H9 (cell line): Measurements from ENCODE around the gene C1orf159. TPM values are rescaled to one million over a fixed set of nuclear protein-coding genes. Genes with fewer than 3 reads are reported as not detected.

Source experiments
- DNase-seq: peaks from one replicate; pipeline ENCODE4 v3.0.0-alpha.2; 2017
- H2AFZ ChIP-seq: one replicate; pipeline ENCODE4 v1.6.1; 2013; ENCODE audit warnings: mild to moderate bottlenecking, low read length, control low read depth, moderate library complexity
- H2AK5ac ChIP-seq: 2 replicates; pipeline ENCODE4 v1.6.1; 2013; ENCODE audit warnings: low read length, control low read depth, mixed read lengths; ENCODE audit not compliant: insufficient read length
- H2BK120ac ChIP-seq: one replicate; pipeline ENCODE4 v1.6.1; 2013; ENCODE audit warnings: low read depth, mild to moderate bottlenecking, low read length, control low read depth, inconsistent platforms; ENCODE audit not compliant: poor library complexity, severe bottlenecking
- H2BK12ac ChIP-seq: 2 replicates; pipeline ENCODE4 v1.6.1; 2013; ENCODE audit warnings: low read length, control low read depth, mixed read lengths, low read depth; ENCODE audit not compliant: insufficient read length
- H2BK15ac ChIP-seq: 2 replicates; pipeline ENCODE4 v1.6.1; 2013; ENCODE audit warnings: low read depth, low read length, control low read depth
- H2BK20ac ChIP-seq: one replicate; pipeline ENCODE4 v1.6.1; 2013; ENCODE audit warnings: low read depth, mild to moderate bottlenecking, low read length, control low read depth, inconsistent platforms; ENCODE audit not compliant: poor library complexity, severe bottlenecking
- H2BK5ac ChIP-seq: 2 replicates; pipeline ENCODE4 v1.6.1; 2013; ENCODE audit warnings: low read length, control low read depth, mixed read lengths; ENCODE audit not compliant: insufficient read length
- H3K14ac ChIP-seq: 2 replicates; pipeline ENCODE4 v1.6.1; 2013; ENCODE audit warnings: low read length, control low read depth; ENCODE audit not compliant: insufficient read depth
- H3K18ac ChIP-seq: 2 replicates; pipeline ENCODE4 v1.6.1; 2013; ENCODE audit warnings: low read depth, mild to moderate bottlenecking, mixed read lengths, low read length, control low read depth; ENCODE audit not compliant: insufficient read length
- H3K23ac ChIP-seq: 2 replicates; pipeline ENCODE4 v1.6.1; 2013; ENCODE audit warnings: low read length, control low read depth, mixed read lengths, low read depth; ENCODE audit not compliant: insufficient read length
- H3K23me2 ChIP-seq: 2 replicates; pipeline ENCODE4 v1.6.1; 2013; ENCODE audit warnings: low read depth, mild to moderate bottlenecking, mixed read lengths, low read length, control low read depth; ENCODE audit not compliant: insufficient read length, poor library complexity, severe bottlenecking
- H3K27ac ChIP-seq: 2 replicates; pipeline ENCODE4 v1.5.1; 2013; ENCODE audit warnings: low read length, control low read depth, mixed read lengths, low read depth; ENCODE audit not compliant: insufficient read length
- H3K27me3 ChIP-seq: 2 replicates; pipeline ENCODE4 v1.6.1; 2013; ENCODE audit warnings: low read length, control low read depth, inconsistent platforms; ENCODE audit not compliant: insufficient read depth
- H3K4ac ChIP-seq: 2 replicates; pipeline ENCODE4 v1.6.1; 2013; ENCODE audit warnings: low read depth, mild to moderate bottlenecking, control low read depth, inconsistent platforms, low read length, moderate library complexity
- H3K4me1 ChIP-seq: 2 replicates; pipeline ENCODE4 v1.6.1; 2013; ENCODE audit warnings: low read length, control low read depth, inconsistent platforms; ENCODE audit not compliant: insufficient read depth
- H3K4me2 ChIP-seq: 2 replicates; pipeline ENCODE4 v1.6.1; 2013; ENCODE audit warnings: low read length, control low read depth, mixed read lengths; ENCODE audit not compliant: insufficient read length, insufficient read depth
- H3K56ac ChIP-seq: 2 replicates; pipeline ENCODE4 v1.6.1; 2013; ENCODE audit warnings: low read depth, mild to moderate bottlenecking, mixed read lengths, low read length, control low read depth; ENCODE audit not compliant: insufficient read length
- H3K79me1 ChIP-seq: 2 replicates; pipeline ENCODE4 v1.6.1; 2013; ENCODE audit warnings: low read depth, mild to moderate bottlenecking, moderate library complexity, low read length, control low read depth, inconsistent platforms; ENCODE audit not compliant: insufficient read depth, poor library complexity, severe bottlenecking
- H3K79me2 ChIP-seq: 2 replicates; pipeline ENCODE4 v1.6.1; 2013; ENCODE audit warnings: low read length, control low read depth, inconsistent platforms; ENCODE audit not compliant: insufficient read depth
- H3K9ac ChIP-seq: 2 replicates; pipeline ENCODE4 v1.6.1; 2013; ENCODE audit warnings: low read length, control low read depth, mixed read lengths; ENCODE audit not compliant: insufficient read length; ENCODE audit errors: extremely low read depth
- H3K9me3 ChIP-seq: one replicate; pipeline ENCODE4 v1.6.1; 2013; ENCODE audit warnings: low read depth, low read length, inconsistent platforms; ENCODE audit not compliant: control insufficient read depth
- H3T11ph ChIP-seq: one replicate; pipeline ENCODE4 v1.6.1; 2013; ENCODE audit warnings: mild to moderate bottlenecking, low read length, control low read depth, inconsistent platforms
- H4K20me1 ChIP-seq: one replicate; pipeline ENCODE4 v1.6.1; 2013; ENCODE audit not compliant: control insufficient read depth, insufficient read length, insufficient read depth
- H4K5ac ChIP-seq: 2 replicates; pipeline ENCODE4 v1.6.1; 2013; ENCODE audit warnings: low read depth, mild to moderate bottlenecking, mixed read lengths, low read length, control low read depth; ENCODE audit not compliant: insufficient read length
- H4K8ac ChIP-seq: replicated peaks from 2 replicates; pipeline ENCODE4 v1.6.1; 2013; ENCODE audit warnings: low read length, control low read depth, mixed read lengths, low read depth; ENCODE audit not compliant: insufficient read length
- H4K91ac ChIP-seq: 2 replicates; pipeline ENCODE4 v1.6.1; 2013; ENCODE audit warnings: low read depth, mild to moderate bottlenecking, moderate library complexity, mixed read lengths, low read length, control low read depth; ENCODE audit not compliant: insufficient read length
- H3K27ac Mint-ChIP-seq, 3 experiments: 2 replicates in 2 of 3; 3 replicates in 1 of 3; pipeline ENCODE4 v1.8.0; 2020 to 2021; ENCODE audit warnings: mixed read lengths in 3 of 3, mild to moderate bottlenecking in 1 of 3, moderate library complexity in 1 of 3
- H3K27me3 Mint-ChIP-seq: 2 replicates; pipeline ENCODE4 v1.8.0; 2021; ENCODE audit warnings: low read depth, mild to moderate bottlenecking, moderate library complexity, mixed read lengths
- H3K36me3 Mint-ChIP-seq, 3 experiments: 2 replicates in 2 of 3; 3 replicates in 1 of 3; pipeline ENCODE4 v1.8.0; 2020 to 2021; ENCODE audit warnings: low read depth in 3 of 3, mixed read lengths in 3 of 3; ENCODE audit not compliant: insufficient read depth in 1 of 3
- H3K4me1 Mint-ChIP-seq, 2 experiments: 2 replicates each; pipeline ENCODE4 v1.8.0; 2020; ENCODE audit warnings: mixed read lengths in 2 of 2
- H3K4me3 Mint-ChIP-seq, 2 experiments: 2 replicates in 1 of 2; 3 replicates in 1 of 2; pipeline ENCODE4 v1.8.0; 2020 to 2021; ENCODE audit warnings: mild to moderate bottlenecking in 2 of 2, mixed read lengths in 2 of 2, moderate library complexity in 1 of 2
- H3K9me3 Mint-ChIP-seq, 2 experiments: 2 replicates in 1 of 2; 3 replicates in 1 of 2; pipeline ENCODE4 v1.8.0; 2020; ENCODE audit warnings: mild to moderate bottlenecking in 2 of 2, mixed read lengths in 2 of 2, moderate library complexity in 1 of 2
- CTCF ChIP-seq: fragments of 200-600 bp; sonication (generic); conservative IDR thresholded peaks from 3 replicates; pipeline ENCODE4 v1.8.0; 2021; ENCODE audit warnings: antibody characterized with exemption, mild to moderate bottlenecking
- WGBS: extraction: QIAGEN DNeasy Blood & Tissue Kit; methylation state at CpG from one replicate; pipeline ENCODE4 v1.1.7; 2013; ENCODE audit warnings: missing lambda C conversion rate, low lambda C conversion rate, mixed read lengths; ENCODE audit not compliant: insufficient read length; ENCODE audit errors: extremely low coverage; 5-methylcytosine and 5-hydroxymethylcytosine counted together
- total RNA-seq: library from RNA; stranded (reverse); gene quantifications from 2 replicates; pipeline ENCODE4 v1.2.1, GENCODE V29; 2021

C1orf159 gene
- total RNA-seq, 1 experiment from 2014 or later, result 12.3 TPM

DNA sequence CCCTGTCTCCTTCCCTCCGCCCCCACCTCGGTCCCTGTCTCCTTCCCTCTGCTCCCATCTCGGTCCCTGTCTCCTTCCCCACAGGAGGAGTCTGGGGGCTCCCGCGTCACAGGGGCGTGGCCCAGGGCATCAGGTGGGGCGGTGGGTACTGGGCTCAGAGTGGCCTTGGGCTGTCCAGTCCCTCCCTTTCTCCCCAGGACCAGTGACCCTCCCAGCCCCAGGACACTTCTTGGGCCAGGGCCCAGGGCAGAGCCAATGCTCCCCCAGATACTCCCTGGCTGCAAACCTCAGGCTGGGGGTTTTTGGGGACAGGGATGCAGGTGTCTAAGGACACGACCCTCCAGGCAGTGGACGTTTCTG lies 35.0 kb downstream of the C1orf159 start:
- WGBS, result no CpG with 5 or more reads among the region's 9 CpGs
- Histone ChIP-seq H3K27me3 (no peaks in the 10 kb centered on the region), H2BK15ac (no peak overlapping the region; the same call in 1 of the 2 replicates), H2AK5ac (no peak overlapping the region), H4K91ac (no peak overlapping the region), H4K5ac (no peak overlapping the region), H3K18ac (no peak overlapping the region), H3K79me1 (no peaks in the 10 kb centered on the region), H3K79me2 (no peaks in the 10 kb centered on the region), H3K9me3 (no peaks in the 10 kb centered on the region), H3K14ac (no peak overlapping the region), H3K4ac (no peak overlapping the region), H3K27ac (no peak overlapping the region), H3K4me1 (no peaks in the 10 kb centered on the region; the same call in 1 of the 2 replicates), H3T11ph (no peak overlapping the region), H3K56ac (no peak overlapping the region), H2AFZ (no peak overlapping the region), H3K23ac (no peak overlapping the region), H3K23me2 (peaks cover 6% of the 10 kb centered on the region), H3K9ac (no peak overlapping the region), H2BK120ac (no peak overlapping the region), H2BK12ac (no peak overlapping the region), H4K8ac (no peak overlapping the region), H2BK5ac (no peak overlapping the region), H3K4me2 (no peak overlapping the region), H2BK20ac (no peak overlapping the region), H4K20me1 (no peaks in the 10 kb centered on the region)
- Mint-ChIP-seq H3K9me3 (no peaks in the 10 kb centered on the region), H3K4me3 (no peak overlapping the region), H3K27me3 (peaks cover 5% of the 10 kb centered on the region; the same call in 1 of the 2 replicates), H3K27ac (no peak overlapping the region), H3K4me1 (no peaks in the 10 kb centered on the region), H3K36me3 (peaks cover 0 to 7% (median 0%) of the 10 kb centered on the region in 3 experiments; a peak in 5 of 7 replicates)
- peak; percentile 31 for DNase-seq
- no peak for TF ChIP-seq CTCF
